Measurements from ENCODE around the gene SDR9C7. TPM values are rescaled to one million over a fixed set of nuclear protein-coding genes. Genes with fewer than 3 reads are reported as not detected.
"Not testable (repeated sequence)": the region's sequence is repeated elsewhere in the genome, so short reads cannot be mapped to it uniquely, and the experiment has no call there.

Gene SDR9C7
- total RNA-seq, 2 experiments from 2014 or later: not detected

DNA sequence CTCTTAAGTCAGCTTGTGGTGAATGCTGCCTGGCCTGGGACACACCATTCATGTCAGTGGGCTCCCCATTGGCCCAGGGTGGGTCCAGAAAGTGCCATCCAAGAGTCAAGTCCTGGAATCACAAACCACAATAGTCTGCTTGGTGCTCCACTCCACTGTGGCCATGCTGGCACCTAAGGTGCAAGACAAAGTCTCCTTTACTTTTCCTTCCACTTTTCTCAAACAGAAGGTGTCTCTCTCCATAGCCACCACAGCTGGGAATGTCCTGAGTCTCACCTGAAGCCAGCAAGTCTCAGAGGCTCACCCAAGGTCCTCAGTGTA, 14.2 kb upstream of the SDR9C7 start:
- Mint-ChIP-seq H3K4me3 (no peak overlapping the region), H3K27ac (no peak overlapping the region), H3K4me1 (ENCODE audit: low read depth) (no peaks in the 10 kb centered on the region), H3K27me3 (no peaks in the 10 kb centered on the region), H3K9me3 (no peaks in the 10 kb centered on the region), H3K36me3 (ENCODE audit: low read depth) (peaks cover 5% of the 10 kb centered on the region)
- no peak overlapping the region for H3K4me3 ChIP-seq (ENCODE audit: low read length)
- peaks cover 0 to 6% of the 10 kb centered on the region in 2 experiments for H3K9me3 ChIP-seq (ENCODE audit: control insufficient read depth in 1 of 2, insufficient read depth in 1 of 2, low read length in 2 of 2)
- DNase-seq (no peak), ATAC-seq (ENCODE audit: poor library complexity) (no peak)
- ChIA-PET POLR2A (no interaction called here), CTCF (no interaction called here)
- no peaks in the 10 kb centered on the region for H3K27me3 ChIP-seq (ENCODE audit: control insufficient read depth in 1 of 2, insufficient read depth in 2 of 2, low read length in 2 of 2)
- H3K27ac ChIP-seq (ENCODE audit: low read depth in 1 of 2, low read length in 2 of 2): no peak overlapping the region
- TF ChIP-seq, protein P1, sequence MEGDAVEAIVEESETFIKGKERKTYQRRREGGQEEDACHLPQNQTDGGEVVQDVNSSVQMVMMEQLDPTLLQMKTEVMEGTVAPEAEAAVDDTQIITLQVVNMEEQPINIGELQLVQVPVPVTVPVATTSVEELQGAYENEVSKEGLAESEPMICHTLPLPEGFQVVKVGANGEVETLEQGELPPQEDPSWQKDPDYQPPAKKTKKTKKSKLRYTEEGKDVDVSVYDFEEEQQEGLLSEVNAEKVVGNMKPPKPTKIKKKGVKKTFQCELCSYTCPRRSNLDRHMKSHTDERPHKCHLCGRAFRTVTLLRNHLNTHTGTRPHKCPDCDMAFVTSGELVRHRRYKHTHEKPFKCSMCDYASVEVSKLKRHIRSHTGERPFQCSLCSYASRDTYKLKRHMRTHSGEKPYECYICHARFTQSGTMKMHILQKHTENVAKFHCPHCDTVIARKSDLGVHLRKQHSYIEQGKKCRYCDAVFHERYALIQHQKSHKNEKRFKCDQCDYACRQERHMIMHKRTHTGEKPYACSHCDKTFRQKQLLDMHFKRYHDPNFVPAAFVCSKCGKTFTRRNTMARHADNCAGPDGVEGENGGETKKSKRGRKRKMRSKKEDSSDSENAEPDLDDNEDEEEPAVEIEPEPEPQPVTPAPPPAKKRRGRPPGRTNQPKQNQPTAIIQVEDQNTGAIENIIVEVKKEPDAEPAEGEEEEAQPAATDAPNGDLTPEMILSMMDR (IDR thresholded peaks at IDR 0.05): no peak
- intact Hi-C loops (cut with DNase I, micrococcal nuclease): no loop called here
- no peaks in the 10 kb centered on the region for H3K4me1 ChIP-seq (ENCODE audit: insufficient read depth, low read length)
- H3K36me3 ChIP-seq (ENCODE audit: insufficient read depth, low read length): no peaks in the 10 kb centered on the region

- no peaks in the 10 kb centered on the region for H3K36me3 ChIP-seq (ENCODE audit: insufficient read depth, low read length)
- no peaks in the 10 kb centered on the region for H3K4me1 ChIP-seq (ENCODE audit: insufficient read depth, low read length)
- H3K9me3 ChIP-seq (ENCODE audit: control insufficient read depth in 1 of 2, insufficient read depth in 1 of 2, low read length in 2 of 2): peaks cover 0 to 6% of the 10 kb centered on the region in 2 experiments
- H3K27ac ChIP-seq (ENCODE audit: low read depth in 1 of 2, low read length in 2 of 2): no peak overlapping the region
- TF ChIP-seq, protein P1 (IDR thresholded peaks at IDR 0.05): no peak
- Mint-ChIP-seq H3K27me3 (no peaks in the 10 kb centered on the region), H3K27ac (no peak overlapping the region), H3K36me3 (ENCODE audit: low read depth) (peaks cover 5% of the 10 kb centered on the region), H3K9me3 (no peaks in the 10 kb centered on the region), H3K4me1 (ENCODE audit: low read depth) (no peaks in the 10 kb centered on the region), H3K4me3 (no peak overlapping the region)
- no peak overlapping the region for H3K4me3 ChIP-seq (ENCODE audit: low read length)
- no peak for DNase-seq
- POLR2A ChIA-PET: no interaction called here
- intact Hi-C loops (cut with DNase I, micrococcal nuclease): no loop called here
- CTCF ChIA-PET: no interaction called here
- no peaks in the 10 kb centered on the region for H3K27me3 ChIP-seq (ENCODE audit: control insufficient read depth in 1 of 2, insufficient read depth in 2 of 2, low read length in 2 of 2)
- no peak for ATAC-seq (ENCODE audit: poor library complexity)
Observed at GRCh38 chr12:56947633-56948456, 13.6 kb upstream of the SDR9C7 start.

GRCh38 chr12:56943878-56944277, 9.7 kb upstream of the SDR9C7 start:
- Histone ChIP-seq H3K27ac (ENCODE audit: low read depth in 1 of 2, low read length in 2 of 2) (no peak overlapping the region), H3K36me3 (ENCODE audit: insufficient read depth, low read length) (no peaks in the 10 kb centered on the region), H3K9me3 (ENCODE audit: control insufficient read depth in 1 of 2, insufficient read depth in 1 of 2, low read length in 2 of 2) (peaks cover 0 to 6% of the 10 kb centered on the region in 2 experiments), H3K4me3 (ENCODE audit: low read length) (no peak overlapping the region), H3K27me3 (ENCODE audit: control insufficient read depth in 1 of 2, insufficient read depth in 2 of 2, low read length in 2 of 2) (no peaks in the 10 kb centered on the region), H3K4me1 (ENCODE audit: insufficient read depth, low read length) (no peaks in the 10 kb centered on the region)
- Mint-ChIP-seq H3K36me3 (ENCODE audit: low read depth) (no peaks in the 10 kb centered on the region), H3K4me1 (ENCODE audit: low read depth) (no peaks in the 10 kb centered on the region), H3K27ac (no peak overlapping the region), H3K9me3 (no peaks in the 10 kb centered on the region), H3K27me3 (peaks cover 10% of the 10 kb centered on the region), H3K4me3 (no peak overlapping the region)
- CTCF ChIA-PET: no interaction called here
- TF ChIP-seq, protein P1 (IDR thresholded peaks at IDR 0.05): no peak
- ATAC-seq (ENCODE audit: poor library complexity) (no peak), DNase-seq (no peak)
- POLR2A ChIA-PET: no interaction called here
- intact Hi-C loops (cut with DNase I, micrococcal nuclease): no loop called here

GRCh38 chr12:56943374-56943773, 9.2 kb upstream of the SDR9C7 start:
- POLR2A ChIA-PET; H3K9me3 Mint-ChIP-seq; H3K4me3 Mint-ChIP-seq; H3K27ac ChIP-seq (ENCODE audit: low read depth in 1 of 2, low read length in 2 of 2); ATAC-seq (ENCODE audit: poor library complexity); DNase-seq; H3K4me3 ChIP-seq (ENCODE audit: low read length); H3K4me1 ChIP-seq (ENCODE audit: insufficient read depth, low read length); H3K4me1 Mint-ChIP-seq (ENCODE audit: low read depth); H3K27me3 ChIP-seq (ENCODE audit: control insufficient read depth in 1 of 2, insufficient read depth in 2 of 2, low read length in 2 of 2); H3K27ac Mint-ChIP-seq; CTCF ChIA-PET; H3K36me3 Mint-ChIP-seq (ENCODE audit: low read depth); H3K27me3 Mint-ChIP-seq; H3K36me3 ChIP-seq (ENCODE audit: insufficient read depth, low read length); H3K9me3 ChIP-seq (ENCODE audit: control insufficient read depth in 1 of 2, insufficient read depth in 1 of 2, low read length in 2 of 2); intact Hi-C loops (cut with DNase I, micrococcal nuclease): not testable (repeated sequence)

Data from CD4-positive, alpha-beta T cell (primary cell).